SW480 (cell line): ENCODE measurements around the gene KPNA6.
"Not testable (repeated sequence)": the region's sequence is repeated elsewhere in the genome, so short reads cannot be mapped to it uniquely, and the experiment has no call there.

Experiments used
- DNase-seq: peaks from one replicate; pipeline ENCODE4 v3.0.0-alpha.2; 2016; ENCODE audit warnings: low spot score

Gene KPNA6

GRCh38 chr1:32100807-32101708 is 6.8 kb upstream of the KPNA6 start:
- no peak for DNase-seq

GRCh38 chr1:32104127-32104526 is 3.7 kb upstream of the KPNA6 start:
- no peak for DNase-seq

GRCh38 chr1:32105338-32105737 is 2.5 kb upstream of the KPNA6 start:
- no peak for DNase-seq

- DNase-seq = no peak
Observed at GRCh38 chr1:32106663-32107275, 1.1 kb upstream of the KPNA6 start.

- no peak for DNase-seq
Observed at GRCh38 chr1:32111040-32111623, 3.3 kb downstream of the KPNA6 start.

- no peak for DNase-seq
Observed at GRCh38 chr1:32111789-32112188, 3.9 kb downstream of the KPNA6 start.

GRCh38 chr1:32112806-32113375 is 5.0 kb downstream of the KPNA6 start:
- DNase-seq = no peak

GRCh38 chr1:32113436-32113835 is 5.6 kb downstream of the KPNA6 start:
- not testable (repeated sequence) for DNase-seq

- DNase-seq = no peak
Observed at GRCh38 chr1:32114420-32114819, 6.6 kb downstream of the KPNA6 start.

- no peak for DNase-seq
Observed at GRCh38 chr1:32115496-32115895, 7.6 kb downstream of the KPNA6 start.

GRCh38 chr1:32116531-32116930 is 8.7 kb downstream of the KPNA6 start:
- DNase-seq = no peak

- no peak for DNase-seq
Observed at GRCh38 chr1:32122151-32122550, 14.3 kb downstream of the KPNA6 start.

- not testable (repeated sequence) for DNase-seq
Observed at GRCh38 chr1:32123361-32123760, 15.5 kb downstream of the KPNA6 start.

GRCh38 chr1:32125313-32125712 is 17.5 kb downstream of the KPNA6 start:
- DNase-seq = no peak

- no peak for DNase-seq
Observed at GRCh38 chr1:32126770-32127169, 18.9 kb downstream of the KPNA6 start.

- no peak for DNase-seq
Observed at GRCh38 chr1:32127409-32128198, 19.7 kb downstream of the KPNA6 start.

GRCh38 chr1:32128479-32128878 is 20.6 kb downstream of the KPNA6 start:
- no peak for DNase-seq

GRCh38 chr1:32128964-32129363 is 21.1 kb downstream of the KPNA6 start:
- no peak for DNase-seq

GRCh38 chr1:32133950-32134280 is 26.1 kb downstream of the KPNA6 start:
- not testable (repeated sequence) for DNase-seq

GRCh38 chr1:32137111-32137510 is 29.3 kb downstream of the KPNA6 start:
- DNase-seq = no peak

- peak; percentile 59 for DNase-seq
Observed at GRCh38 chr1:32138965-32139364, 31.1 kb downstream of the KPNA6 start.
